NCI-H146 treated with DMSO at 0.1 percent for 48 hours (cell line): ENCODE results near the gene APBA3.

Experiments used
- DNase-seq: peaks from one replicate; lab custom pipeline; 2025; ENCODE audit not compliant: unreplicated experiment; lab: John Stamatoyannopoulos, UW

APBA3 gene

DNA sequence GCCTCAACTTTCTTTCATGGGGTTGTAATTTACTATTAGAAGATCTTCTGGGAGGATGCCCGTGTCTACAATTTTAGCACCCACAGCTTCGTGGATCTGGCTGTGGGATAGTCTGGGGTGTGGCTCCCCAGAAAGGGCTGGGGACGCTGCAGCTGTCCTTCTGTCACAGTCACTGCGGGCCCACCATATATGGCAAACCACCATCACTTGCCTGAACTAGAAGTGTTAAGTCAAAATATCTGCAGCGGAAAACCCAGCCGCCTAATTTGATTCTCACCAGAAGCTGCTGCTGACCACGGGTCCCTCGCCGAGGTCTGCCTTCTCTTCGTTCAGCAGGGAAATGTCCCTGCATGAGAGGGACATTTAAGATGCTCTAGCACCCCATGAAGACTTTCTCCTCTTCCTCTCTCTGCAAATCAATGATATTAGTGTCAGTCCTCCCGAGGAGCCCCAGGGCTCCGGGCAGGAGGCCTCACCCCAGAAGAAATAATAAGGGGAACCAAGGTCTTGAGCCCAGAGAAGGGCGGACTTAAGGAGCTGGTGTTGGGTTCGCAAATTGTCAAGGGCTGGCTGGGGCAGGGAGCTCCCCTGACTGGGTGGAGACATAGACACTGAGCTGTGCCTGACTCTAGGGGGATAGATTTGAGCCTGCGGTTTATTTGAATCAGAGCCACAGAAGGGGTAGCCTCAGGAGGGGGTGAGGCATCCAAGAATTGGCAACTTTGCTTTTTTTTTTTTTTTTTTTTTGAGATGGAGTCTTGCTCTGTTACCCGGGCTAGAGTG, 27.7 kb upstream of the APBA3 start:
- no peak for DNase-seq

DNA sequence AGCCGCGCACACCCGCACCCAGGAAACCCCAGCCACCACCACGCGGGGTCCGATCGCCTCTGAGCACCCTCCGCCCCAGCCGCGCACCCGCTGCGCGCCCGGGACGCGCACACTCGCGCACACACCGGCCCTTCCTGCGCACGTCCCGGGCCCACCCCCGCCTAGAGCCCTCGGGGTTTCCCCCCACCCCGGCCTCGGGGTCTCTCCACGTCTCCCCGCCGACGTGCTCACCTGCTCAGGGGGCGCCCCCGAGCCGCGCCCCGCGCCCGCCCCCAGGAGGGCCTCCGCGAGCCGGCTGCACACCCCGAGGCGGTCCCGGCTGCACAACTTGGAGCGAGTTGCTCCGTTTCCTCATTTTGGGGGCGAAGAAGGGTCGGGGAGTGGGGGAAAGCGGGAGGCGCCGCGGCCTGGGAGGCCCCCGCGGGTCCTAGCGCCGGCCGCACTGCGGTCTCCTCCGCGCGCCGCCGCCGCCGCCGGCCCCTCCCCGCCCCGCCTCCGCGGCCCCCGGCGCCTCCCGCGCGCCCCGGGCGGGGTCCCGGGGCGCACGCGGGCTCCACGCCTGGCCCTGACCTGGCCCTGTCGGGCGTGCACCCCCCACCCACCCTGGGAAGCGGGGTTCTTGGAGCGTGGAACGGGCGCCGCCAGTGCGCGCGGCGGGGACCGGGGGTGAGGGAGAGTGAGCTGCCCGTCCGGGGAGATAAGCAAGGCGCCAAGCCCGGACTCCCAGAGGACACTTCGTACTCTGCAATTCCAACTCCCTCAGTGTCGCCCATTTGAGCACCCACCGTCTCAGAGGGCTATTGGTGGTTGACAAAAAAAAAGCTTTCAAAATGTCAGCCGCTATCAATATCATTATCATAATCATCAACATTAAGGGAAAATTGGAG, 24.7 kb upstream of the APBA3 start, which contains the start of gene MATK:
TSS of gene MATK (minus strand) at position 444 of the 887 bp plus-strand sequence. CDS start 1,246 bp downstream, outside the sequence.
- no peak for DNase-seq

- DNase-seq, result no peak
Observed at GRCh38 chr19:3785451-3785937, 24.0 kb upstream of the APBA3 start.

DNA sequence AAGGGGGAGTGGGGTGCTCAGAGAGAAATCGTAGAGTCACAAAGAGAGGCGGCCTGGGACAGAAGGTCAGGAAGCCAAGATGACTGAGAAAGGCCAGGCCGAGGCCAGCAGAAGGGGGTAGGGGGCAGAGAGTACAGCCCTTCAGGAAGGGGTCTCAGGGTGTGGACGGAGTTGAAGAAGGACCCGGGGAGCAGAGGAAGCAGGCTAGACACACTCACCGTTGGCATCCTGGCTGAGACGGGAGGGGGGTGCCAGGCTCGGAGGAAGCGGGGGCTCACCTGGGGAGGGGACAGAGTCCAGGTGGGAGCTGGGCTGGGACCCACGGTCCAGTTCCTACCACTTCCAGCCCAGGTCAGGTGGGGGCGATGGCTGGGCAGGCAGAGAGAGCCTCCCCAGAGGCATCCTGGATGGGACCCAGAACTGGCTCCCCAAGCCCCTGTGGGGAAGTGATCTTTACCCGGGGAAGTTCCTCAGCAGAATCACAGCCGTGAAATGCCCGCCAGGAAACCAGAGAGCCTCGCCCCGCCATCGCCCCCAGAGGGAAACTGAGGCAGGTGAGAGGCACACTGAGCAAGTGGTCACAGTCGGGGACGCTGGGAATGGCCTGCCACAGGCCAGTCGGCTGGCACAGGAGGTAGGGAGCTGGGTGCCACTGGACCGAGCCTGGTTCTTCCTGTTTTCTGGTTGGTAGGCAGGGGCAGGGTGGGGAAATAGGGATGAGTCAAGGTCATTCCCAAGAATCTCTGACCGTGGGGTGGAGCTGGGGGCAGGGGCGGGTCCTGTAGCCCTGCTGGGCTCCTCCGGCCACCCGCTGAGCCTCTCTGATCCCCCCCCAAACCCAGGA, 23.3 kb upstream of the APBA3 start:
- no peak for DNase-seq

DNA sequence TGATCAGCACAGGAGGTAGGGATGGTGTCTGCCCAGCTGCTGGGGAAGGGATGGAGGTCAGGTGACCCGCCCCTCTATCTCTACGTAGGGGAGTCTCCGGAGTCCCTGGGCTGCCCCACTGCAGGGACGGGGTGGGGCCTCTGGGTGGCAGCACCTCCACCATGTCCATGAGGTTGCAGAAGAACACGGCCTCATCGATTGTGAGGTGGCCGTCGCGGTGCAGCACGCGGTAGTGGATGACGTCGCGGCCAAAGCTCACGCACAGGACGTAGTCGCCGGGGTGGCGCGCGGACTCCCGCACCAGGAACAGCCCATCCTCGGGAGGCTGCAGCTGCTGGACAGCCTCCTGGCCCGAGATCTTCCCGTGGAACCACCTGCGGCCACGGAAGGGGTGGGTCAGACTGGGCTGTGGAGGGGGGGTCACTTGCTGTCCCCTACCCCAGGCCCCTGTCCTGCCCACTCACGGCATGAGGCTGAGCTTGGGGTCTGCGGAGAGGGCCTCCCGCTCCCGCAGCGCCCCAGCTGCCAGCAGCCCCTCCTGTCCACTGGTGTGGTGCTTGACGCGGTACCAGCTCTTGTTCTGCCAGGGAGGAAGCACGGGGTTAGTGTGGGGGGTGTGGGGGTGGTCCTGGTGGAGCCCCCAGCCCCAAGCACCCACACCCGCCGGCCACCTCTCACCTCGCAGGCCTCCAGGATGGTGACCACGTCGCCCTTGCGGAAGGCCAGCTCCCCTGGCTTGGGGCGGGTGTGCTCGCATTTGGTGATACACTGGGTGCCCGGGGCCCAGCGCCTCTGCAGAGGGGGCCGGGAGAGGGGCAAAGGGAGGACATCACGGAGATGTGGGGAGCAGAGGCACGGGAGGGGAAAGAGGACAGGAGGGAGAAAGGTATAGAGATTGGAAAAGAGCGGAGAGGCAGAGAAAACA, 22.4 kb upstream of the APBA3 start:
- no peak for DNase-seq

GRCh38 chr19:3782903-3783302, 21.4 kb upstream of the APBA3 start:
- DNase-seq, result no peak

DNA sequence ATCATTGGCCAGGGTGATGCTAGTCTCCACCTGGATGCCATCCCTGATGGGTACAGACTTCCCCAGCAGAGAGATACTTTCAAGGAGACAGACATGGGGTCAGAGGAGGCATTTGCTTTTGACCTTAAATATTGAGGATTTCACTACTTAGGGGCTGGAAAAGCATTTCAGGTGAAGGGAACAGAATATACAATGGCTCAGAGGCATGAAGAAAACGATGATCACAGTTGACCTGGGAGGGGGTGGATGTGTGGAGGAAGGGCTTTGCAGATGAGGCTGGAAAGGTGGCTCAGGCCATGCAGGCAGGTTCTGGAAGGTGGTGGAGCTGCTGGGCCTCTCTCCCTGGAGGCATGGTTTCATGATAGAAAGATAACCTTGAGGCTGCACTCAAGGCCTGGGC, 20.8 kb upstream of the APBA3 start:
- DNase-seq, result no peak

DNA sequence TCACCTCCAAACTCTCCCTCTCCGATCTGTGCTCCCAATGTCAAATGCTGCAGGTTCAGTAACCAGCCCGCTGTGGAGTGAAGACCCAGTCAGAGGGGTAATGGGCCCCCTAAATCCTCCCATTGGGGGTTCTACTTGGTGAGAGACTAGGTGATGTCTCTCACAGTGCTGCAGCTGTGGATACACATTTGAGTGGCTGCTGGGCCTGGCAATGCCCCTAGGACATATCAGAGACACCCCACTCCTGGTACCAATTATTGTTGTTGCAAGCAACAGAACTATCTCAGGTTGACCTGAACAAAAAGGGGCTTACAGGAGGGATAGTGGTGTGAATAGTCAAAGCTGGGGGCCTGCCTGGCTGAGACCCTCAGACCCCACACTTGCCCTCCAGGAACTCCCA, 20.1 kb upstream of the APBA3 start:
- no peak for DNase-seq

GRCh38 chr19:3780786-3781304, 19.4 kb upstream of the APBA3 start:
- DNase-seq, result no peak

DNA sequence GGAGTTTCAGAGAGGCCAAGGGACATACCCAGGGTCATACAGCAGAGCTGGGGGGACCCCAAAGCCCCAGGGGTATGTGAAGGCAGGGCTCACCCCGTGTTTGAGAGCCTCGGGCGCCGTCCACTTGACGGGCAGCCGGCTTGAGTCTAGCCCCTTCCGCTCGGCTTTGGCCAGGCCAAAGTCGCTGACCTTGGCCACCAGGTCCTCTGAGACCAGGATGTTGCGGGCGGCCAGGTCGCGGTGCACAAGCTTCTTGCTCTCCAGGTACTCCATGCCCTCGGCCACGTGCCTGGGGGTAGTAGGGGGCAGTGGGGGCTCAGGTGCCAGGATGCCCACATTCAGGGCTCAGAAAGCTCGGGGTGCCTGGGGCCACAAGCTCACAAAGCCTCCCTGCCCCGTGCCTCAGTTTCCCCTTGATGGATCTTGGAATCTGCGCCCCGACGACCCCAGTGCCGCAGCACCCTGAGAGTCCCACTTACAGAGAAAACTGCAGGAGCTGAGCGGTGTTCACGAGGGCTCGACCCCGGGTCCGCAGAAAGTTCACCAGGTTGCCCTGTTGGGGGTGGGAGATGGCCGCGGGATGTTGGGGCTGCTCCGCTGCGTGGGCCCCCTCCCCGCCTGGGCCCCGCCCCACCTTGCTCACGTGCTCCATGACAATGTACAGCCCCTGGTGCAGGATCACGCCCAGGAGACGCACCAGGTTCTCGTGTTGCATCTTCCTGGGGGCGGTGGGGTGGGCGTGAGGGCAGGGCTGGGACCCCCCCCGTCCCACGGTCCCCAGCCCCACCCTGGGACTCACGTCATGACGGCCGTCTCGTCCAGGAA, 17.6 kb upstream of the APBA3 start:
- no peak for DNase-seq

- no peak for DNase-seq
Observed at GRCh38 chr19:3778104-3778867, 16.8 kb upstream of the APBA3 start.

- no peak for DNase-seq
Observed at GRCh38 chr19:3776479-3777040, 15.1 kb upstream of the APBA3 start.

DNA sequence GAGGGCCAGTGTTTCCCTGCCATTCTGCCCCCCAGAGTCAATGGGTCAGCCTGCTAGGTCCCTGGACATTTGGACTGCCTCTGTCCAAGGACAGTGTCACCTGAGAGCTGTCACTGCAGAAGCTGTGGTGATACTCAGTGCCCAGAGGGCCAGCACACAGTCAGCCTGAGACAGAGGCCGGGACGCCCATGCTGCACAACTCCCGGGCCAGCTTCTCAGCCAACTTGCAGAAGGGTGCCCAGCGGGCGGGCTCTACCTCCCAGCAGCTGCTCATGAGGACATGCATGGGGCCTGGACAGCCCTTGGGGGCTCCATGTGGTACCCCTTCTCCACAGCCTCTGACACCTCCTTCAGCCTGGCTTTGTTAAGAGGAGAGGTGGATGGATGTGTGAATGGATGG, 14.3 kb upstream of the APBA3 start:
- no peak for DNase-seq

DNA sequence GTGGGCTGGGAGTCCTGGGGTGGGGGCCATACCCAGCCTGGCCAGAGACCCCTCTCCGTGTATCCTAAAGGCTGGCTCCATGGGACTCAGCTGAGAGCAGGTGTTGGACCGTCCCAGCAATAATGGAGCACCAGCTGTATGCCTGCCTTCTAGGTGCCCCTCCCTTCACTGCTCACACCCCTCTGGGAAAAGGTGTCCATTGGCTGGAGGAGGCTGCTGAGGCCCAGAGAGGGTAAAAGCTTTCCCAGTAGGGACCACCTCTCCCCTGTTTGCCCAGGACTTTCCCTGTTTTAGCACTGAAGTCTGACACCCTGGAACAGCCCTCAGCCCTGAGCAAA, 13.9 kb upstream of the APBA3 start:
- no peak for DNase-seq

GRCh38 chr19:3774621-3775373, 13.3 kb upstream of the APBA3 start:
- no peak for DNase-seq

DNA sequence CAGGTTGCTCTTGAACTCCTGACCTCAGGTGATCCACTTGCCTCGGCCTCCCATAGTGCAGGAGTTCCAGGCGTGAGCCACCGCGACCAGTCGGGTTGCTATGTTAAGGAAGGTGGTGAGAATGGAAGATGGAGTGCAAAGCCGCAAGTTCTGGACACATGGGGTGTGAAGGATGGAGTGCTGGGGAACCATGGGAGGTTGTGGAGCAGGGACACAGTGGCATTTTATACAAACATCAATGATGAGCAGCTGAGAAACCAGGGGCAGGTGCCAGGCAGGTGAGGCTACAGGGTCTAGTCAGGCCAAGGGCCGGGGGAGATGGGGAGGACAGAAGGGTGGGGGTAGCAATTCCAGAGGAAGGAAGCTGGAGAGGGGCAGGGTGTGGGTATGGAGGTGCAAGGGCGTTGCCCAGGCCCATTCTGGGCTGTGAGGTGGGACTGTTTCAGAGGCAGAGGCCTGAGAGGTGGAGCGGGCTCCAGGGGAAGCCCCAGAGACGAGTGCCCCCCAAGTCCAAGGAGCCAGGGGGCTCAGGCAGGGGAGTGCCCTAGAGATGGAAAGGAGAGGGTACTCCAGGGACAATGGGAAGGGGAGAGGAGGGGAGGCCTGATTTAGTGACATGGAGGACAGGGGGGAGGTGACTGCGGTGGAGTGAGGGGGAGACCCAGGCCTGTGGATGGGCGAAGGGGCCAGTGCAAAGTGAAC, 12.5 kb upstream of the APBA3 start:
- DNase-seq, result no peak
